NCI-H146 (cell line): ENCODE measurements around the gene GPATCH1.
"Not testable (repeated sequence)": the region's sequence is repeated elsewhere in the genome, so short reads cannot be mapped to it uniquely, and the experiment has no call there.

Experiments used
- DNase-seq: peaks from one replicate; lab custom pipeline; 2025; lab: John Stamatoyannopoulos, UW

Gene GPATCH1

GRCh38 chr19:33114312-33114711, 33.3 kb downstream of the GPATCH1 start:
- DNase-seq: no peak

- DNase-seq: no peak
Observed at GRCh38 chr19:33117501-33117900, 36.5 kb downstream of the GPATCH1 start.

DNA sequence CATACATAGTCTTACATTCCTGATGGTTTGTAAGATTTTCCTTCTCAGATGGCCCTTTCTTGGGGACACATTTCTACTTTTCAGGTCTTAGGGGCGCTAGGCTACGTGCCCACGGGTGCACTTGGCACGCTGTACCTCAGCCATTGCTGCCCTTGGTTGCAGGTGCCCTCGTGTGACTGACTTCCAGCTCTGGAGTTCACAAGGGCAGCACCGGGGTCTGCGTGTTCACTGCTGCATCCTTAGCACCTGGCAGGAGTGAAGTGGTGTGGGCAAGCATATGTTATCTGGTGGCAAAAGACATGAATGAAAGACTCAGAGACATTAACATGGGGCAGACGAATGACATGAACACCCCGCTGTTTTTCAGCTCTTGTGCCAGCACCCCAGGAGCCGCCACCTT, 37.7 kb downstream of the GPATCH1 start:
- DNase-seq: no peak

DNA sequence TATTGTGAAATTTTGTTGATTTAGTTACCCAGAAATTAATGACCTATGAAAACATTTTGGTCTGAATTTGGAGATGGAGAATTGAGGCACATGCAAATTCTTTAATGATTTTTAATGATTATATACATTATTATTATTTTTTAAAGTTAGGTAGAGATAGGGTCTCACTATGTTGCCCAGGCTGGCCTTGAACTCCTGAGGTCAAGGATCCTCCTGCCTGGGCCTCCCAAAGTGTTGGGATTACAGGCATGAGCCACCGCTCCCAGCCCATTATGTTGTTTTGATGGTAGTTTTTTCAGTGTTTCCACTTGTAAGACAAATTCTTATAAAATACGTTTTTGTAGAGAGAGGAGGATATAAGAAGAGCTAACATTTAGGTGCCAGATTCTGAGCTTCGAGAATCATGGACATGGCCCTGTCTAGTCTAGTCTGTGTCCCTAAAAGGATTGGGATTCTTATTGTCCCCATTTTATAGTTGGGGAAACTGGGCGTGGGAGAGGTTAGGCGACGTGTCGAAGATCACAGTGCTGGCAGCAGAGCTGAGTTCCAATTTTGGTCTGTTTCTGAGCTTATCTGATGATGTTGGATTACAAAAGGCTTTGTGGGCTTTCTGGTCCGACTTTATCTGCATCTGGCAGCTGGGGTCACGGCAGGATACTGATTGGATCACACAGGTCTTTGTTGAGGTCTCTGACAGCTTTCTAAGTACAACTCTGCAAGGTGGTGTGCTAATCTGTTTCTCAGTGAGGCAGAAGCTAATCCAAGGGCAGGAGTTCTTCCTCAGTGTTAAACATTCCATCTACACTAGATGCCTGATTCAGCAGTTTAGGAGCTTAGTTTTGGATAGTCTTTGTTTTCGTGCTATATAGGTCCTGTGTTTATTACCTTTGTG, 43.5 kb downstream of the GPATCH1 start:
- no peak for DNase-seq

- DNase-seq: peak; percentile 71
Observed at GRCh38 chr19:33125929-33126388, 45.0 kb downstream of the GPATCH1 start.

- not testable (repeated sequence) for DNase-seq
Observed at GRCh38 chr19:33126712-33127111, 45.7 kb downstream of the GPATCH1 start.

DNA sequence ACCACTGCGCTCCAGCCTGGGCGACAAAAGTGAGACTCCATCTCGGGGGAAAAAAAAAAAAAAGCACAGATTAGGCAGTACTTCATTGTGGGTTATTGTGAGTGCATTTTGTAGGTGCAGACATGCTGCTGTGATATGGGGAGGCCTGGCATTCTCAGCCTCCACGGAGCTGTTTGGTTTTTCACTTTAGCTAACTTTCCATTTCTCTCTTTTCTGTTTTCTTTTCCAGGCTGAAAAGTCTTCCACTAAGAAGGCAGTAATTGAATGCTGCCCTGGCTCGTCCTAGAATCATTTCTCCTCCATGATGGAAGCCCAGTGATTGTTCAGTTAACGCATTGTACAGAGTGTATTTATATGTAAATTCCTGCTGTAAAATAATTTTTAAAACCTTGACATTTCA, 48.9 kb downstream of the GPATCH1 start:
- no peak for DNase-seq

GRCh38 chr19:33130433-33130832, 49.5 kb downstream of the GPATCH1 start:
- DNase-seq: no peak

DNA sequence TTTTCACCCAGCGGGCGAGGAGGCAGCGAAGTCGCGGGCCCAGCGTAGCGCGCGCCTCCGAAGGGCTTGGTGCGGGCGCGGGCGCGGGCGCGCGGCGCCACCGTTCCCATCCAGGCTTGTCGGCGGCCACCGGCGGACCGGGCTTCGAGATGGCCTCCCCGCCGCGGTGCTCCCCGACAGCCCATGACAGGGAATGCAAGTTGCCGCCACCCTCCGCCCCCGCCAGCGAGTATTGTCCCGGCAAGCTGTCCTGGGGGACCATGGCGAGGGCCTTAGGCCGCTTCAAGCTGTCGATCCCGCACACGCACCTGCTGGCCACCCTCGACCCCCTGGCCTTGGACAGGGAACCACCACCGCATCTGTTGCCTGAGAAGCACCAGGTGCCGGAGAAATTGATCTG, 51.0 kb downstream of the GPATCH1 start, which contains the start of gene WDR88:
TSS of gene WDR88 (plus strand) at position 94 of the 400 bp plus-strand sequence. CDS start at position 150, 56 bp downstream.
- no peak for DNase-seq

DNA sequence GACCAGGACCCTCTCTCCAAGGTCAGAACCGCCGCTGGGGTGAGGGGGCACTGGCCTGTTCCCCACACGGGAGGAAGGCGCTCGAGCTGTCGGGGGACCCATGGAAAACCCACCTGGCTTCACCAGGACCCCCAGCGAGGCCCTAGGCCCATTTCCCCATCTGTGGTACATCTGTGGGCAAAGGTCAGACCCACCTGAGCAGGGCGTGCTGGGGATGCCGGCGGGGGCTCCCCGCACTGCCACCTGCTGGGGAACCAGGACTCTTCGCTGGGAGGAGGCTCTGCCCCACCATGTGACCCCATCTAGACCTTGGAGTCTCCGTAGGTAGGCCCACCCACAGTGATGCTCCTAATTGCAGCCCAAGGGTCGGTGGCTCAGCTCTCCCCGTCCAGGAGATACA, 51.4 kb downstream of the GPATCH1 start:
- no peak for DNase-seq

- no peak for DNase-seq
Observed at GRCh38 chr19:33133438-33134031, 52.6 kb downstream of the GPATCH1 start.

GRCh38 chr19:33134571-33135041, 53.6 kb downstream of the GPATCH1 start:
- peak; percentile 53 for DNase-seq

- DNase-seq: no peak
Observed at GRCh38 chr19:33139165-33139564, 58.2 kb downstream of the GPATCH1 start.

GRCh38 chr19:33143897-33144405, 63.0 kb downstream of the GPATCH1 start:
- DNase-seq: peak; percentile 57

DNA sequence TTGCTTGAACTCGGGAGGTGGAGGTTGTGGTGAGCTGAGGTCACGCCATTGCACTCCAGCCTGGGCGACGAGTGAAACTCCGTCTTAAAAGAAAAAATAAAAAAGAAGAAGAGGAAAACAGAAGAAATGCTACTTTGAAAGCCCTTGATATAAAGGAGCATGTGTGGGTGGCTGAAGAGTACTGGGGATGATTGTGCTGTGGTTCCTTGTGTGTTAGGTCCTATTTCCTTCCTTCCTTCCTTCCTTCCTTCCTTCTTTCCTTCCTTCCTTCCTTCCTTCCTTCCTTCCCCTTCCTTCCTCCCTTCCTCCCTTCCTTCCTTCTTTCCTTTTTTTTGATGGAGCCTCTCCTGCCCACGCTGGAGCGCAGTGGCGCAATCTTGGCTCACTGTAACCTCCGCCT, 65.2 kb downstream of the GPATCH1 start:
- no peak for DNase-seq

DNA sequence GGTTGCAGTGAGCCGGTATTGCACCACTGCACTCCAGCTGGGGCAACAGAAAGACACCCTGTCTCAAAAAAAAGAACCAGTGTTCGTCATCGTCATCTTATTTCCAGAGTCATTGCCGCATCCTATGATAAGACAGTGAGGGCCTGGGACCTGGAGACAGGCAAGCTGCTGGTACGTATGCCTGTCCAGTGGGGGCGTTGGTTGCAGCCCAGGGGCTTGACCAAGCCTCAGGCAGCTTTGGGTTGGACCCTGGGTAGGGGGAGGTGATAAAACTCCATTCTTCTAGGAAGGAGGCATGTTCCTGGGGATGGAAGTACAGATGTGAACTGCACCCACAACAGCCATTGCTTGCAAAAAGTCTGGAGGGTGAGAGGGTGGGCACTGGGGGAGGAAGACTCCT, 66.6 kb downstream of the GPATCH1 start:
- DNase-seq: no peak

GRCh38 chr19:33150852-33151518, 70.0 kb downstream of the GPATCH1 start:
- peak; percentile 41 for DNase-seq

- DNase-seq: no peak
Observed at GRCh38 chr19:33152176-33152575, 71.2 kb downstream of the GPATCH1 start.

GRCh38 chr19:33152625-33153024, 71.6 kb downstream of the GPATCH1 start:
- not testable (repeated sequence) for DNase-seq

DNA sequence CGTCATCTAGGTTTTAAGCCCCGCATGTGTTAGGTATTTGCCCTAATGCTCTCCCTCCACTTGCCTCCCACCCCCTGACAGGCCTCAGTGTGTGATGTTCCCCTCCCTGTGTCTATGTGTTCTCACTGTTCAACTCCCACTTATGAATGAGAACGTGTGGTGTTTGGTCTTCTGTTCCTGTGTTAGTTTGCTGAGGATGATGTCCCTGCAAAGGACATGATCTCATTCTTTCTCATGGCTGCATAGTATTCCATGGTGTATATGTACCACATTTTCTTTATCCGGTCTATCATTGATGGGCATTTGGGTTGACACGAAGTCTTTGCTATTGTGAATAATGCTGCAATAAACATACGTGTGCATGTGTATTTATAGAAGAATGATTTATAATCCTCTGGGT, 73.3 kb downstream of the GPATCH1 start:
- not testable (repeated sequence) for DNase-seq

GRCh38 chr19:33156334-33156733, 75.4 kb downstream of the GPATCH1 start:
- DNase-seq: no peak

GRCh38 chr19:33157906-33158305, 76.9 kb downstream of the GPATCH1 start:
- DNase-seq: no peak
